Epithelial cell of prostate (primary cell): ENCODE measurements around the gene PCNX4.
A peak's percentile ranks its signal among the peaks of the same experiment; 100 is the strongest.
"Not testable (repeated sequence)": the region's sequence is repeated elsewhere in the genome, so short reads cannot be mapped to it uniquely, and the experiment has no call there.

Experiments
- DNase-seq: peaks from one replicate; pipeline ENCODE4 v3.0.0-alpha.2; 2011; ENCODE audit warnings: low read depth, low spot score
- H3K27ac ChIP-seq: fragments of 450-650 bp; 2 replicates; pipeline ENCODE4 v1.5.1; 2017; ENCODE audit warnings: mild to moderate bottlenecking

The PCNX4 gene

DNA sequence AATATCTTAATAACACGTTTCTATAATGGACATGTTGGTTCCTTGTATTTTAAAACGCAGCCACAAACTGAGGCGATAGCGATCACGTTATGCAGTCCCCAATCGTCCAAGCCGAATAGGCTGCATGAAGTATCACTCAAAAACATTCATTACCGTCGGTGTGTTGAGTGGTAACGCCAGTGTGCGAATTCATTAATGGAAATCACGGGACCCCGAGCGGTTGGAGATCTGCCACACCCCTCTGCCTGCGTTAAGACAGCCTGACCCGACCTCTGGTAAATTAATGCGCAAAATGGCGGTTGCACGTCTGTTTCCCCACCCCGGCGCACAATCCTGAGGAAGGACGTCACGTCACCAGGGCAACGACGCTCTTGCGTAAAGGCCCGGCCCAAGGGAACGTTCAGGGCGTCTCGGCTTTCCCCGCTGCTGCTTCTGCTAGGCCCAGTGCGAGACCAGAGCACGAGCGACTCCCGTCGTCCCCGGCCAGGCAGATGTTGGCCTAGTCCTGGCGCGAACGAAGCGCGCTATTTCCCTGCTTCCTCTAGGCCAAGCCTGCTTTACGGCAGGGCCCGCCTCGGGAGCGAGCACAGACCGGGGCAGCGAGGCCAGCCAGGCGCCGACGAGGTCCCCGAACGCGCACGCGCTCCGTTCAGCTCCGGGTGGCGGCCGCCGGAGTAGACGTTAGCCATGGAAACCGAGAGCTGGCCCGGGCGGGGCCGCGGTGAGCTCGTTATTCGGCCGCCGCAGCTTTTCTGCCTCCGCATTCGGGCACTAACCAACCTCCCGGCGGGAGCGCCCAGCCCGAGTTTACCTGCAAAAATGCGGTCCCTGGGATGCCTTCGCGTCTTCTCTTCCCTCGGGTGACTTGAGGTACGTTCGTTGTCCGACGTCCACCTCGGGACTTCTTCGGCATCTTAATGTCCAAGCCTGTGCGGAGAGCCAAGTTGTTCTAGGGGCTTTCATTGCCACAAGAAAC is at the start of gene PCNX4:
Gene PCNX4, plus strand, starts transcription at position 374 of the 976 bp plus-strand sequence. CDS start 15,716 bp downstream, outside the sequence.
- H3K27ac ChIP-seq = peak within 1 kb of the TSS; percentile 97
- DNase-seq = peak; percentile 92

DNA sequence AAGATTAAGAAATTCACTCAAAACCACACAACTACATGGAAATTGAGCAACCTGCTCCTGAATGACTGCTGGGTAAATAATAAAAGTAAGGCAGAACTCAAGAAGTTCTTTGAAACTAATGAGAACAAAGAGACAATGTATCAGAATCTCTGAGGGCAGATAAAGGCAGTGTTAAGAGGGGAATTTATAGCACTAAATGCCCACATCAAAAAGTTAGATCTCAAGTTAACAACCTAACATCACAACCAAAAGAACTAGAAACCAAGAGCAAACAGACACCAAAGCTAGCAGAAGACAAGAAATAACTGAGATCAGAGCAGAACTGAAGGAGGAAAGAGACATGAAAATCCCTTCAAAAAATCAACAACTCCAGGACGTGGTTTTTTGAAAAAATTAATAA is 43.7 kb upstream of the PCNX4 start:
- DNase-seq, H3K27ac ChIP-seq: not testable (repeated sequence)

DNA sequence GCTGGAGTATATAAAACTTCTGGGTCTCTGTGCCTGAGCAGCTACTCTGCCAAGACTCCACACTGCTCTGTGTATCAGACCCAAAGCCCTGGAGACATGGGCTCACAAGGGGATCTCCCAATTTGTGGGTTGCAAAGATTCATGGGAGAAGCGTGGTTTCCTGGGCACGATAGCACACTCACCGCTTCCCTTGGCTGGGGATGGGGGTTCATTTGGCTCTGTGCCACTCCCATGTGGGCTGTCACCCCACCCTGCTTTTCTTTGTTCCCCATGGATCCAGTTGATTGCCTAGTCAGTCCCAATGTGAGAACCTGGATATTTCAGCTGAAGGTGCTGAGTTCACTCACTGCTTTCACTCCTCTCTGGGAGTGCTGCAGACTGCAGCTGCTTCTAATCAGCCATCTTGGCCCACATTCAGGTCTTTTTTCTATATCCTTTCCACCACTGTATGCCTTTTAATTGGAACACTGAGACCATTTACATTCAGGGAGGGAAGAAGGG is 40.0 kb upstream of the PCNX4 start:
- no peak overlapping the region for H3K27ac ChIP-seq
- no peak for DNase-seq

DNA sequence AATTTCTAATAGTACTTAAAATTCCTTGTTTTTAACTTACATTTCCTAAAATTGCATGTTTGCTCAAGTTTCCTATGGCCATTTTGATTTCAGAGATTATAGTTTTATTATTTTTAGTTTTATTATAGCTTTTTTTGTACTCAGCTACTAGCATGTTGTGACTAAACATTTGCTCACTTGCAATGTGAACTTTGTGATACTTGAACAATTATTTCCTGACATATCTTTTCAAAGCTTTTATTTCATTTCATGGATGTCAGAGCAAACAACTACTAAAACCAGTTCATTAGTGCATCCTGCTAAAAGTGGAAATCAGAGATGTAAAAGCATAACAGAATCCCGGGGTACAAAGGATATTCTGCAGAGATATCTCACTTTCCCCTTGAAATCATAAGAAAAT is 33.6 kb upstream of the PCNX4 start:
- DNase-seq = no peak
- H3K27ac ChIP-seq = no peak overlapping the region

DNA sequence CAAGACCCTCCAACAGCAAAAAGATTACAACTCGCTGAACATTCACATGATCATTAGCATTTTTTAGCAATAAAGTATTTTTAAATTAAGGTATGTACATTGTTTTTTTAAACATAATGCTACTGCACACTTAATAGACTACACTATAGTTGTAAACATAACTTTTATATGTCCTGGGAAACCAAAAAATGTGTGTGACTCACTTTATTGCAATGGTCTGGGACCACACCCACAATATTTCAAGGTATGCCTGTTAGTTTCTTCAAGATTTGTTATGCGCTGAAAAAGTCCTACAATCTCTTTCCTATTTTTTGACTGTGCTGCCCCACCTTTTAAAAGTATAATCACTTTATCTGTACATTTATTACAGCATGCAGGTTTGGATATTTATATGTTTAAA is 30.4 kb upstream of the PCNX4 start:
- no peak overlapping the region for H3K27ac ChIP-seq
- DNase-seq = no peak

DNA sequence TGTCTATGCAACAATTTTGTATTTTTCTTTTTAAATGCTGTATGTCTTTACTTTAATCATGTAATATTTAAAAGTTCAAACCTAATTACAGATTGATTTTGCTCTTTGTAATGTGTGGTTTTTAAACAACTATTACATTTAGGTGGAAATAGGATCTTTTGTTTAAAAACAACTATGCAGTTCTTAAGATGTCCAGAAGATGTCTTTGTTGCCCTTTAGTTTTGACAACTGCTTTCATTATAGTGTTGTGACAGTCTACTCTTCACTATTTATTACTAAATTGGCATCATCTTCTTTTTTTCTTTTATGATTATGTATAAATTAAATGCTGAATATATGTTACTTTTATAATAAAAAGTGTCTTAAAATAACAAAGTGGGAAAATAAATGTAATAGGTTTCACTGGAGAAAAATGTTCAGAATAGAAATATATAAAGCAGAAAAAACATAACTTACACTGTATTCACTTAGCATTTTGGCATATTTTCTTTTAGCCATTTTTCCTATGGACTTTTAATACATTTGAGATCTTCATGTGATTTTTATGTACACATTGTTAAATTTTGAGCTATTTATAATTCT is 27.1 kb upstream of the PCNX4 start:
- H3K27ac ChIP-seq = no peak overlapping the region
- DNase-seq = no peak

DNA sequence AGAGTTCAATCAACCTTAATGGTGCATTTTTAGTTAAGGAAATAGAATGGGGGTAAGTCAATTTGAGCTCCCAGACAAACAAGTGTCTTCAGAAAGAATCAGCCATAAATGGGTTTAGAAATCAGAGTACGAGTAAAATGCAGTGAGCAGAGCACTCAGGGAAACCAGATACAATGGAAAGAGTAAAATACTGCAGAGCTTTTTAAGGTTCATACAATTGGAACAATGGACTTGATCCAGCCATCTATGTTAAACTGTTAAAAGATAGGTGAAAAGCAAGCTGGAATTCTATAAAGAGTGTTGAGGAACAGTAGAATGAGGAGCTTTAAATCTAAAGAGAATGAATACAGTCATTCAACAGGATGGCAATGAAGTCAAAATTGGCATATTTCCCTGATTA is 23.8 kb upstream of the PCNX4 start:
- no peak for DNase-seq
- H3K27ac ChIP-seq = no peak overlapping the region

DNA sequence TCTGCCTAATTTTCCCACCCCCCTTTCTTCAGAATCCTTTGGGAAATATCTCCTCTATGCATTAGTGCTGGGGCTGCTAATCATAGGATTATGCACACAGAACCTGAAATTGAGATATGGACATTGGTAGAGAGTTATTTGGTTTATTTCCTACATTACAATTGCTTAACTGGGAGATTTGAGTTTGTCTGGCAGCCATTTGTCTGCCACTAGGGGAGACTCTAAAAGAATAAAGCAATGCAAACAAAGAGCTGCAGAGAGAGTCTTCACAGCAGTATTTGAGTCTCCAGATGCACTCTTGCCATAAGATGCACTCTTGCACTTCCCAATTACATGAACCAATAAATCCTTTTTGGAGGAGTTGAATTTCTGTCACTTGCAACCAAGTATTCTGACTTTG is 12.0 kb upstream of the PCNX4 start:
- DNase-seq = no peak
- H3K27ac ChIP-seq = no peak overlapping the region

DNA sequence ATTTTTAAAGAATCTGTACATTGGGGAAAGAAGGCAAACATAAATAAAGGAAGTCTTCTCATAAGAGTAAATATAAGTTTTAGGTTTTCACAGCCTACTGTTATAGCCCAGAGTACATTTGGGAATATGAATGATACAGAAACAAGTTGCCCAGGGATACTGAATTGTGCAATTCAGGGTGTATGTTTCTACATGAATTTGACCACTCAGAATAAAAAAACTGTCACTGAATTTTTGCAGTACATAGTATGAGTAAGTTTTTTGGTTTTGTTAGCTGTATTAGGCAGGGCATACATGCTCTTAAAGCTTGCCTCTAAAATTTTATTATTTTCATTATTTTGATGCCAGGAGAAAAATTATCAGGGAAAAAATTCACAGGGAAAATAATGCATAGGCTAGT is 6.6 kb upstream of the PCNX4 start:
- H3K27ac ChIP-seq = no peak overlapping the region
- peak; percentile 20 for DNase-seq

DNA sequence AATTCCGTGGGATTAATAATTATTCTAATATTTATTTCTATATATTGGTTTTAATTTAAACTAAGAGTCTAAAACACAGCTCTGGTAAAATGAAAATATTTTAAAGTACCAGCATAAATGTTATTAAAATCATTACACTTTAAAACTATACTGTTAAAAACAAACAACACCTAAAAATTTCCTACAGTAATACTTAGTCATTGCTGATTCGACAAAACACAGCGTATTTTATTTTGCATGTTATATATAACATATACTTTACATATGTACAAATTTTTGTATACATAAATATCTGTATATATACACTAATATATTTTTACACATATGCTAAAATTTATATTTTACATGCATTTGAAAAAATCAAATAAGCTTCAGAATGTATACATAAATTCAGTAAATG is 6.0 kb upstream of the PCNX4 start:
- no peak for DNase-seq
- no peak overlapping the region for H3K27ac ChIP-seq

DNA sequence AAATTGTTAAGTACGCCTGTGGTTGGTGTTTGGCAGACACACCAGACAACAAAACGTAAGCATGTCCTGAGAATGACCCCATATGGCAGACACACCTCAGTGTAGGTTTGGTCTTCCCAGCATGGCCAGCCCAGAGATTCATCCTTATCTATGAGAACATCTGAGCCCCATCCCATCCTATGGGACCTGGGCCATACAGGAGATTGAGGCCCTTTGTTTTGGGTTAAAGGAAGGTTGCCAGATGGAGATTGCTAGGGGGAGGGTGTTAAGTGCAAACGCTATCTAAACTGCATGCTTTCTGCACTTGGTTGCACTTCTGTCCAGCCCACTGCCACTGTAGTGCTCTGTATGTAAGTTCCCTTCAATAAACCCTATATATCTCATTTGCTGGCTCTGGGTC is 4.1 kb upstream of the PCNX4 start:
- no peak for DNase-seq
- H3K27ac ChIP-seq = no peak overlapping the region

DNA sequence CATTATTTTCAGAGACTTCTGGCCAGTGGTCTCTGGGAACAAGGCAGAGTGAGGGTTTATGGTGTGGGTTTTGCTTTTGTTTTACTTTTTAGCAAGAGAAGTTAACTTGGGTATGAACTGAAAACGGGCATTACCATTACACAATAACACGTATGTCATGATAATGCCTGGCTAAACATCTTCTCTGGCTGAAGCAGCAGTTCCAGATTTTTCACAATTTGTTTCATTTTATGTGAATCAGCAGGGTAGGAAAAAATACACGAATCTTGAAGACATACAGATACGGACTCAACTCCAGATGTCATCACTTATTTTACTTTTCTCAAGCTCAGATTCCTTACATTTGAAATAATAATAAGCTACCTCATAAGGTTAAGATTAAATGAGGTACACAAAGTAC is 2.5 kb upstream of the PCNX4 start:
- DNase-seq = no peak
- no peak overlapping the region for H3K27ac ChIP-seq

DNA sequence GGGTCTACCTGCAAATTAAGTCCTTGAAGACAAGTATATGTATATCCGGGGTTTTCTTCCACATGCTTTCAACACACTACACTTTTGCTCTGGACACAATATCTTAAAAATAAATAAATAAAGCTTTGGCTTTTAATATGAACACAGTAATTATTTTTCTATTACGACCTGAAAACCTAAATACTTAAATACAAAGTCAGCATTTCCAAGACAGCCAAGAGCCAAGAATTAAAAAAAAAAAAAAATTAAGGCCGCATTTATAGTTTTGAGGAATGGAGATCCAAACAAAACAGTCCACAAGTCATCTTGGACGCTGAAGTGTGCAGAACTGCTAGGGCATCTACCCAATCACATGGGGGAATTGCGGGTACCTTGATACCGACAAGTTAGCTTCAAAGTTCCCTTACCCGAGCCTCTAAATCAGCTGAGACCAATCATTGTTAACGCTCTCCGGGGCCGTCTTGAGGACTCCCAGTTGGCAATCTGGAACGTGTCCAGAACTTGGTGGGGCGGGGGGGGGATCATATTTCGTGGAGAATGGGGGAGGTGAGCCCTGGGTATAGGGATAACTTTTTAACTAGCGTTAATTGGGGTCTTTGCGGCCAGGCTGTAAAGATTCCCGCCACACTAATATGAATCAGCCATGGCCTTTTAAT is 731 bp upstream of the PCNX4 start:
- H3K27ac ChIP-seq = peak overlapping the region; percentile 97
- DNase-seq = no peak

DNA sequence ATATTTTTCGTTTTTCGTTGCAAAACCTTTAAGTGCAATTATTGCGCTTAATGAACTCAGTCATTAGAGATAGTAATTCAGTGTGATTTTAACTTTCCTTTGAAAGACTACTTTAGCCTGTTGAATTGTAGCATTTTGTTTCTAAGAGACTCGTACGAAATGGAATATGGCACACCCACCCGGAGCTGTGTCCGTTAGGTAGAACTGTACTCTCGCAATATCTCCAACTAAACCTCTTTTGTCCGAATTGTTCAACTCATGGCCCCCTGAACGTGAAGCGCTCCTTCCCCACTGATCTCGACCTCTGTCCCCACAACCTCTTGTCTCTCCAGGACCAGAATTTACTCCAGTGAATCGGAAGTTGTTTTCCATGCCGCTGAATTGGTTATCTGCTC is 800 bp downstream of the PCNX4 start:
- DNase-seq = no peak

DNA sequence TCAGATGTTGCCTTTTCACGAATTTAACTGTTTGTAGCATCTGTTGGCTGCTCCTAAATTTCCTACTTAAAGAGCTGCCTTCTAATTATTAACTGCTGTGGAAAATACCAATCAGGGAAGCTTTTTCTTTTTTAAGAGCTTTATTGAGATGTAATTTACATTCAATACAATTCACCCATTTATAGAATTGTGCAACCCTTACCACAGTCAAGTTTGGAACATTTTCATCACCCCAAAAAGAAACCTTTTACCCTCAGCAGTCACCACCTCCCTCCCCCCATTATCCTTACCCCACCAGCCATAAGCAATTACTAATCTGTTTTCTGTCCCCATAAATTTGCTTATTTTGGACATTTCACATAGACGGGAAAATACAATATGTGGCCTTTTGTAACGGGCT is 1.4 kb downstream of the PCNX4 start:
- peak overlapping the region; percentile 97 for H3K27ac ChIP-seq
- no peak for DNase-seq

More for the DNA sequence above, 800 bp downstream of the PCNX4 start:
- H3K27ac ChIP-seq = peak overlapping the region; percentile 97

DNA sequence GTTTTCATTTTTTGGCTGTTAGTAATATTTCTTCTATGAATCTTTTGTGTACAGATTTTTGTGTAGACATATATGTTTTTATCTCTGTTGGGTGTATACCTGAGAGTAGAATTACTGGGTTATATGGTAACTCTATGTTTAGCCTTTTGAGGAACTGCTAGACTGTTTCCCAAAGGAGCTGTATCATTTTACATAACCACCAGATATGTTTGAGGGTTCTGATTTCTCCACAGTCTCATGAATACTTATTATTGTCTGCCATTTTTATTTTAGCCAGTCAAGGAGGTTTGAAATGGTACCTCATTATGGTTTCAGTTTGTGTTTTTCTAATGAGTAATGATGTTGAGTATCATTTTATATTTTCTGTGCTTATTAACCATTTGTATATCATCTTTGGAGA is 1.9 kb downstream of the PCNX4 start:
- peak overlapping the region; percentile 97 for H3K27ac ChIP-seq
- no peak for DNase-seq

DNA sequence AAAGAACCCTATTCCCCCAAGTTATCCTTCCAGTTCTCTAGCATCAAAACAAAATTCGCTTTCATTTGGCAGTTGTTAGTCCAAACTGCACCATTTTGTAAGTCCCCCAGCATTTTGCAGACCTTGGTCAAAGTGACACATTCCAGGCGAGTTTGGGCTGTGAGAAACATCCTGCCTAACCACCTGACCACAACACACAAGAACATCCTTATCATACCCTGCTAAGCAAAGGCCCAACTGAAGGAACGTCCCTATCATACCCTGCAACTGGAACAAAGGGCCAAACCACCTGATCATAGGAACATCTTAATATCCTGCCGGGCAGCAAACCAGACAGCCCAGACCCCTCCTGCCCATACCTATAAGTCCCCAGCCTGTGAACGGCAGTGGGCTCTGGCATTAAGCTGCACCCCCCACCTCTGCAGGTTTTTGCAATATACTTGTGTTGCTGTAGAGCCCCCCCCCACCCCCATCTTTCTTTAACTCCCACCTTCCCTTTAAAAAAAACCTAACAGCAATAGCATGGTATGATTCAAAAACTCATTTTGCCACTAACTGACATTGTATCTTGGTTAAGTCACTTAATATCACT is 2.7 kb downstream of the PCNX4 start:
- H3K27ac ChIP-seq = peak overlapping the region; percentile 97
- DNase-seq = no peak

DNA sequence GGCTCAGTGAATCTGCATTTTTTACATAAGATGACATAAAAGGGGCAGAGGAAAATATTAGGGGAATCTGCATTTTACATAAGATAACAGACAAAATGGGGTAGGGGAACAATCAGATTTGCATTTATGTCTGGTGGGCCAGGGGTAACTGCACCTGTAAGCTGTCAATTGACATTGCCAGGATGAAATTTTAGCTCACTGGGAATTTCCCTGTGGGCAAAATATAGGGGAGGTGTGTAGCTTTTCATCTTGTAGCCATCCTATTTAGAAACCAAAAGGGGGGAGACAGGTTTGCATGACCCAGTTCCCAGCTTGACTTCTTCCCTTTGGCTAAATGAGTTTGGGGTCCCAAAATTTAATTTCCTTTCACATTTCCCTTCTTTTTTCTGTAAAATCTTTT is 3.5 kb downstream of the PCNX4 start:
- peak overlapping the region; percentile 97 for H3K27ac ChIP-seq
- DNase-seq = no peak

DNA sequence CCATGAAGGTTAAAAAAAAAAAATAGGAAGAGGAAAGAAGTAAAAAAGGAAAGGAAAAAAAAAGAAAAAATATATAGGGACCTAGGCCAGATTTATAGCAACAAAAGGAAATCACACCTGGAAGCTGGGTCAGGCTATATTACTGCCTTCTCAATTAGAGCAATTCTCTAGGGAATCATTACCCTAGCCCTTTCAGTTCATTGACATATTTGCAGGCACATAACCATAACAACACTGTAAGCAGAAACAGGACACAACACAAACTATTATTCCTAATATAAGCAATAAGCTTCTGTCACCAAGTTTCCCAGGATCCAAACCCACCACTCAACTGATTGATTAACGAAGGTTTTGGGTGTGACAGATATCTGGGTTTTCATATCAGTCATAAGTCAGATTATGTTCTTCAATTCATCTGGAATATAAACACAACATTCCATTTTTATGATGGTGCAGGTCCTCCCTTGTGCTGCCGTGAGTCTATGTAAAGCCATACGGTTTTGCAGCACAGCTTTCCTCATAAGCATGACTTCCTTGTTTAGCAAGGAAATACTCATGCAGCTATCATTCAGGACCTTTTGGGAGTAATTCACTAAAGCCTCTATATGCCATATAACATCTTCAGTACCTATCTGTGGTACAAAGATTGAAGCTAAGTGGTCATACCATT is 4.2 kb downstream of the PCNX4 start:
- peak; percentile 39 for DNase-seq
- peak overlapping the region; percentile 97 for H3K27ac ChIP-seq

DNA sequence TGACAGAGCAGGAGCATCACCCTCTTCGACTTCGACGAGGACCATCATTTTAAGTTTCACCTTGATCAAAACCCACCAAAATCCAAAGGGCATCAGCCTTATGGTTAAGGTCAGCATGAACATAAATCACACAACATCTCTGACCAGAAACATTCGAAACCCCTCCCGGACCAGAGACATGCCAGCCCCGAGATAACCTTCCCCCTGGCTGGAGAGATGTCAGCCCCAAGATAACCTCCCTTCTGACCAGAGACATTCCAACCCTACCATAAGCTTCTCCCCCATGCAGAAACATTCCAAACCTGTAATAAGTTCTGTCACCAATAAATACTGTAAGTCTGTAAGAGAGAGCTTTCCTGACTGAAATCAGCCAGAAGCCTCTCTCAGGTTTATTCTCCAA is 6.3 kb downstream of the PCNX4 start:
- no peak for DNase-seq
- H3K27ac ChIP-seq = no peak overlapping the region
